ENCODE data around the gene SMIM20.

The SMIM20 gene

DNA sequence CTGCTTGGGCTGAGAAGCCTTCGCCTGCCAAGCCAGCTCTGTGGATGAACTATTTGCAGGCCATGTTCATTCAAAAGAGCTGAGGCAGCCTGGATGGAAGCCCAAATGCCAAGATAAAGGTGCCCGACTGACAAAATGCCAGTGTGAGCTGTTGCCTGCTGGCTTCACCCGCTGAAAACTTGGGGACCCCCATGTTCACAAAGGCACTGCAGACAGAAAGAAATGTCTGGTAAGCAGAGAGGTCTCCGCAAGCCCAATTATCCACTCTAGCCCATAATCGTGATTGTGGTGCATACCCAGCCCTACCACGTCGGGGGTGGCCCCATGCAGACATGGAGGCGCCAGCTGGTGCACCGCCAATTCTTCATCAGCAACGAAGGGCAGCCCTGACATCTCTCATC is 13.0 kb upstream of the SMIM20 start:
- Histone ChIP-seq H4K20me1 (ENCODE audit: insufficient read depth, low read length) (no peaks in the 10 kb centered on the region), H3K27ac (ENCODE audit: low read length) (no peak overlapping the region), H3K79me2 (ENCODE audit: insufficient read depth, low read length) (no peaks in the 10 kb centered on the region), H3K4me2 (ENCODE audit: insufficient read depth, low read length) (no peak overlapping the region), H3K4me3 (ENCODE audit: low read depth in 1 of 2, low read length in 2 of 2) (no peak overlapping the region), H3K36me3 (ENCODE audit: insufficient read depth, low read length) (no peaks in the 10 kb centered on the region), H3K9ac (ENCODE audit: low read depth, low read length) (no peak overlapping the region), H3K4me1 (ENCODE audit: insufficient read depth, low read length) (no peaks in the 10 kb centered on the region), H3K9me3 (ENCODE audit: insufficient read depth, low read length, severe bottlenecking) (no peaks in the 10 kb centered on the region), H2AFZ (ENCODE audit: low read depth, low read length) (no peak overlapping the region), H3K27me3 (ENCODE audit: insufficient read depth, low read length, poor library complexity) (no peaks in the 10 kb centered on the region)
- TF ChIP-seq, protein P1, sequence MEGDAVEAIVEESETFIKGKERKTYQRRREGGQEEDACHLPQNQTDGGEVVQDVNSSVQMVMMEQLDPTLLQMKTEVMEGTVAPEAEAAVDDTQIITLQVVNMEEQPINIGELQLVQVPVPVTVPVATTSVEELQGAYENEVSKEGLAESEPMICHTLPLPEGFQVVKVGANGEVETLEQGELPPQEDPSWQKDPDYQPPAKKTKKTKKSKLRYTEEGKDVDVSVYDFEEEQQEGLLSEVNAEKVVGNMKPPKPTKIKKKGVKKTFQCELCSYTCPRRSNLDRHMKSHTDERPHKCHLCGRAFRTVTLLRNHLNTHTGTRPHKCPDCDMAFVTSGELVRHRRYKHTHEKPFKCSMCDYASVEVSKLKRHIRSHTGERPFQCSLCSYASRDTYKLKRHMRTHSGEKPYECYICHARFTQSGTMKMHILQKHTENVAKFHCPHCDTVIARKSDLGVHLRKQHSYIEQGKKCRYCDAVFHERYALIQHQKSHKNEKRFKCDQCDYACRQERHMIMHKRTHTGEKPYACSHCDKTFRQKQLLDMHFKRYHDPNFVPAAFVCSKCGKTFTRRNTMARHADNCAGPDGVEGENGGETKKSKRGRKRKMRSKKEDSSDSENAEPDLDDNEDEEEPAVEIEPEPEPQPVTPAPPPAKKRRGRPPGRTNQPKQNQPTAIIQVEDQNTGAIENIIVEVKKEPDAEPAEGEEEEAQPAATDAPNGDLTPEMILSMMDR (IDR thresholded peaks at IDR 0.05; ENCODE audit: borderline replicate concordance, extremely low read depth, low read length, poor library complexity, severe bottlenecking), result no peak
- TF ChIP-seq EZH2 (IDR thresholded peaks at IDR 0.05; ENCODE audit: borderline replicate concordance, low read depth, low read length, severe bottlenecking), result no peak
- ATAC-seq (ENCODE audit: insufficient read depth, low read depth) (no peak), DNase-seq (no peak)

DNA sequence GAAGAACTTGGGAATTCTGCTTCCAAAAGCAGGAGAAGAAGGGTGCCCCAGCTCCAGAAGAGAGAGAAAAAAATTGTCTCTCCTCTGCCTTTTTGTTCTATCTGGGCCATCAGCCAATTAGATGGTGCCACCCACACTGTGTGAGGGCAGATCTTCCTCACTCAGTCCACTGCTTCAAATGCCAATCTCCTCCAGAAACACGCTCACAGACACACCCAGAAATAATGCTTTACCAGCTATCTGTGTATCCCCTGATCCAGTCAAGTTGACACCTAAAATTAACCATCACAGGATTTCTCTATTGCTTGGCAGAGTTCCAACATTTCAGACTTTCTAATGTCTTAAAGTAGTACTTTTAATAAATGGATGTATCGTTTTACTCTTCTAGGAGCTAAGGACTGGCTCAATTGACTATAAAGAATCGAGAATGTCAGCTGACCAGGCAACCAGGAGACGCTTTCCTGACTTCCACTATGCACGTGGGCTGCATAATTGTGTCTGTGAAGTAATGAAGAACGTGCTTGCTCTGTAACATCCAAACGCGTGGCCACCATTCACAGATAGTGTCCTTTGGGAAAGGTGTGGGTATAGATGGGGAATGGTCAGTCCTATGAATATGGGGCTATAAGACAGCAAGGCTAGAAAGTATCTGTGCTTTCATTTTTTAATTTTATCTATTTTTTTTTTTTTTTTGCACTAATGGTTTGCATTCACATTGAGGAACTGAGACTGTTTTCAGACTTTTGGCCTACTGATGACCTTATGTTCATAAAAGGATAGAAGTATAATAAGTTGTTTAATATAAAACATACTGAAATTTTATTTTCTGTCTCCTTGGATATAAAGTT is 9.9 kb upstream of the SMIM20 start:
- no peaks in the 10 kb centered on the region for H4K20me1 ChIP-seq (ENCODE audit: insufficient read depth, low read length)
- no peak for ATAC-seq (ENCODE audit: insufficient read depth, low read depth)
- H3K9ac ChIP-seq (ENCODE audit: low read depth, low read length), result no peak overlapping the region
- no peaks in the 10 kb centered on the region for H3K4me1 ChIP-seq (ENCODE audit: insufficient read depth, low read length)
- H2AFZ ChIP-seq (ENCODE audit: low read depth, low read length), result no peak overlapping the region
- no peaks in the 10 kb centered on the region for H3K27me3 ChIP-seq (ENCODE audit: insufficient read depth, low read length, poor library complexity)
- no peak for DNase-seq
- H3K4me2 ChIP-seq (ENCODE audit: insufficient read depth, low read length), result no peak overlapping the region
- no peaks in the 10 kb centered on the region for H3K36me3 ChIP-seq (ENCODE audit: insufficient read depth, low read length)
- no peaks in the 10 kb centered on the region for H3K79me2 ChIP-seq (ENCODE audit: insufficient read depth, low read length)
- no peak overlapping the region for H3K27ac ChIP-seq (ENCODE audit: low read length)
- no peak overlapping the region for H3K4me3 ChIP-seq (ENCODE audit: low read depth in 1 of 2, low read length in 2 of 2)
- TF ChIP-seq, protein P1 (IDR thresholded peaks at IDR 0.05; ENCODE audit: borderline replicate concordance, extremely low read depth, low read length, poor library complexity, severe bottlenecking), result no peak
- no peak for TF ChIP-seq EZH2 (IDR thresholded peaks at IDR 0.05; ENCODE audit: borderline replicate concordance, low read depth, low read length, severe bottlenecking)
- no peaks in the 10 kb centered on the region for H3K9me3 ChIP-seq (ENCODE audit: insufficient read depth, low read length, severe bottlenecking)

DNA sequence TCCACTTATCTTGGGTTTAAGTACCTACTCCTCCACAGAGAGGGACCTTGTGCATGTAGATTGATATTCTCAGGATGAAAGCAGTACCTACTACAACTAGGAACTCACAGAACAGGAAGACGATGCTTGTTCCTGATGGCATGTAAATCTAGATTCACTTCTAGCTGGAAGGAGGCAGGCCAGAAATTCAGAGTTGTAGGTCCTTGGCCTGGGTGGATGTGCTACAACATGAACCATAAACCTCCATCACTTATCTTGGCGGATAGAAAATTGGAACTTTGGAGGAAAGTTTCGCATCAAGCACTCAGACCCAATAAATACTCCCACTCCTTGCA is 9.3 kb upstream of the SMIM20 start:
- H3K36me3 ChIP-seq (ENCODE audit: insufficient read depth, low read length), result no peaks in the 10 kb centered on the region
- H3K9ac ChIP-seq (ENCODE audit: low read depth, low read length), result no peak overlapping the region
- ATAC-seq (ENCODE audit: insufficient read depth, low read depth) (no peak), DNase-seq (no peak)
- H2AFZ ChIP-seq (ENCODE audit: low read depth, low read length), result no peak overlapping the region
- H3K79me2 ChIP-seq (ENCODE audit: insufficient read depth, low read length), result no peaks in the 10 kb centered on the region
- no peaks in the 10 kb centered on the region for H3K9me3 ChIP-seq (ENCODE audit: insufficient read depth, low read length, severe bottlenecking)
- no peaks in the 10 kb centered on the region for H4K20me1 ChIP-seq (ENCODE audit: insufficient read depth, low read length)
- no peaks in the 10 kb centered on the region for H3K4me1 ChIP-seq (ENCODE audit: insufficient read depth, low read length)
- no peak overlapping the region for H3K4me2 ChIP-seq (ENCODE audit: insufficient read depth, low read length)
- TF ChIP-seq, protein P1 (IDR thresholded peaks at IDR 0.05; ENCODE audit: borderline replicate concordance, extremely low read depth, low read length, poor library complexity, severe bottlenecking), result no peak
- no peak for TF ChIP-seq EZH2 (IDR thresholded peaks at IDR 0.05; ENCODE audit: borderline replicate concordance, low read depth, low read length, severe bottlenecking)
- no peak overlapping the region for H3K4me3 ChIP-seq (ENCODE audit: low read depth in 1 of 2, low read length in 2 of 2)
- H3K27ac ChIP-seq (ENCODE audit: low read length), result no peak overlapping the region
- H3K27me3 ChIP-seq (ENCODE audit: insufficient read depth, low read length, poor library complexity), result no peaks in the 10 kb centered on the region
